Epithelial cell of esophagus (primary cell): ENCODE measurements around the gene ADAMTS17.

ENCODE experiments used
- DNase-seq: peaks from one replicate; pipeline ENCODE4 v3.0.0; 2010; ENCODE audit warnings: low read depth
- H3K4me3 ChIP-seq: 2 replicates; pipeline ENCODE4 v1.5.1; 2011; ENCODE audit warnings: mild to moderate bottlenecking, low read length, control low read depth
- TF ChIP-seq, protein P1 (sequence below): IDR thresholded peaks from 2 replicates; pipeline ENCODE4 v1.5.1; 2011; ENCODE audit warnings: low read depth, mild to moderate bottlenecking, low read length, control low read depth, inconsistent platforms; ENCODE audit not compliant: insufficient read depth; ENCODE audit errors: missing control alignments

The ADAMTS17 gene

DNA sequence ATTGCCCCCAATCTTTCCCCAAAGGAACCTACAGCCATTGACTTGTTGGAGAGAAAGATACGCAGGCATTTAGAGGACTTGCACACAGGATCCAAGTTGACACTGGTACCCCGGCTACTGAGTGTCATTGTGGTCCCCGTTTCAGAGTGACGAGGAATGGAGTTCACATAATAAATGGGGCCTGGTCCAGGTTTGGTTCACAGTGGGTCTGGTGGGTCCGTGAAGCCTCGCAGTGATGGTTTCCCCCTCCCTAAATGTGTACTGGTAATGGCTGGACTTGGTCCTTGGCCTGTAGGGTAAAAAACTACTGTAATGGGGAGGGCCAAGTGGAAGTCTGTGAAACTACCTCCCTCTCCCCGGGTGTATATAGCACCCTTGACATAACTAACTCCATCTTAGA is 376.4 kb downstream of the ADAMTS17 start:
- DNase-seq, result no peak

DNA sequence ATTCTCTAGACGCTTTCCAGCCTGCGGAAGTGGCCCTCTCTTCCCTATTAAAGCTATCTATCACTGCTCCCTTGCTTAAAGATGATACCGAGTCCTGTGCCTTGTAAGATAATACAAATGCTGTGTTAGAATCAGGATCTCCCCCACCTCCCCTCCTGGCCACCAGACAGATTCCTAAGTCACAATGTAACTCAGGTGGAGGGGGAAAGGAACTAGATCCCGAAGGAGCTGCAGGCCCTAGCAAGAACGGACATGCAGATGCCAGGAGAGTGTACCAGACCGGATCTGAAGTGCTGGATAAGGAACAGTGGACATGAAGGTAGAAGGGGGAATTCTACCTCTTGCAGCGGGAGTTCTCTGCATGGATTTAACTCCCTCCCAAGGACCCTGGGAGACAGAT is 377.8 kb downstream of the ADAMTS17 start:
- H3K4me3 ChIP-seq, result no peak overlapping the region
- TF ChIP-seq, protein P1, sequence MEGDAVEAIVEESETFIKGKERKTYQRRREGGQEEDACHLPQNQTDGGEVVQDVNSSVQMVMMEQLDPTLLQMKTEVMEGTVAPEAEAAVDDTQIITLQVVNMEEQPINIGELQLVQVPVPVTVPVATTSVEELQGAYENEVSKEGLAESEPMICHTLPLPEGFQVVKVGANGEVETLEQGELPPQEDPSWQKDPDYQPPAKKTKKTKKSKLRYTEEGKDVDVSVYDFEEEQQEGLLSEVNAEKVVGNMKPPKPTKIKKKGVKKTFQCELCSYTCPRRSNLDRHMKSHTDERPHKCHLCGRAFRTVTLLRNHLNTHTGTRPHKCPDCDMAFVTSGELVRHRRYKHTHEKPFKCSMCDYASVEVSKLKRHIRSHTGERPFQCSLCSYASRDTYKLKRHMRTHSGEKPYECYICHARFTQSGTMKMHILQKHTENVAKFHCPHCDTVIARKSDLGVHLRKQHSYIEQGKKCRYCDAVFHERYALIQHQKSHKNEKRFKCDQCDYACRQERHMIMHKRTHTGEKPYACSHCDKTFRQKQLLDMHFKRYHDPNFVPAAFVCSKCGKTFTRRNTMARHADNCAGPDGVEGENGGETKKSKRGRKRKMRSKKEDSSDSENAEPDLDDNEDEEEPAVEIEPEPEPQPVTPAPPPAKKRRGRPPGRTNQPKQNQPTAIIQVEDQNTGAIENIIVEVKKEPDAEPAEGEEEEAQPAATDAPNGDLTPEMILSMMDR, result no peak
- DNase-seq, result peak; percentile 73

More for the DNA sequence above, 376.4 kb downstream of the ADAMTS17 start:
- TF ChIP-seq, protein P1, result no peak
- H3K4me3 ChIP-seq, result no peak overlapping the region

DNA sequence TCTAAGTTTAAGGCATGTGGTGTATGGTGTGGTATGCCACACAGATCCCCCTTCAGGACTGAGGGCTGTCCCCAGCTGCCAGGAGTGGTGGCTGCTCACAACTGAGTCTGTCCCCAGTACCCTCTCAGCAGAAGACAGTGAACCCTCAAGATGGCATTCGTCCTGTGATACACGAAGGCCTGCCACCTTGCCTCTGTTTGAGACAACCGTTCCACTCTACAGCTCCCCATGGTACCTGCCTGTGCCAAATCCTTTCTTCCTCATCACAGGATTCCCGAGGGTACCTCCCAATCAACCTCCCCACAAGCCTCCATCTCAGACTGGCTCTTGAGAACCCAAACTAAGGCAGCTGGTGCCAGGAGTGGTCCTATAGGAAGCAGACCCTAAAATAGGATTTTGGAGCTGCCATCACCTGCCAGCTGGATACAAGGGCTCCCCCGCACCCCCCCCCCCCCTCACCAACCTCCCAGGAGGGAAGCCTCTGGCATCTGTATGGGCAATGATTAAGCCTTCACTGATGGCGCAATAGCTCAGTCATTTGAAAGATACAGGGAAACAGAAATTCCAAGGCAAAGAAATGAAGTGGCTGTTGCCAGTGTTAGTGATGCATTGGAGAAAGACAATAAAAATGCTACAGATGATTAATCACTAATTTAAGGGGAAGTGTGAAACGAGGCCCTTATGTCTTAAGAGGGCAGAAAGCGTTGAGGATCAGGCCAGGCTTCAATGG is 378.5 kb downstream of the ADAMTS17 start:
- TF ChIP-seq, protein P1, result no peak
- DNase-seq, result peak; percentile 93
- H3K4me3 ChIP-seq, result no peak overlapping the region

DNA sequence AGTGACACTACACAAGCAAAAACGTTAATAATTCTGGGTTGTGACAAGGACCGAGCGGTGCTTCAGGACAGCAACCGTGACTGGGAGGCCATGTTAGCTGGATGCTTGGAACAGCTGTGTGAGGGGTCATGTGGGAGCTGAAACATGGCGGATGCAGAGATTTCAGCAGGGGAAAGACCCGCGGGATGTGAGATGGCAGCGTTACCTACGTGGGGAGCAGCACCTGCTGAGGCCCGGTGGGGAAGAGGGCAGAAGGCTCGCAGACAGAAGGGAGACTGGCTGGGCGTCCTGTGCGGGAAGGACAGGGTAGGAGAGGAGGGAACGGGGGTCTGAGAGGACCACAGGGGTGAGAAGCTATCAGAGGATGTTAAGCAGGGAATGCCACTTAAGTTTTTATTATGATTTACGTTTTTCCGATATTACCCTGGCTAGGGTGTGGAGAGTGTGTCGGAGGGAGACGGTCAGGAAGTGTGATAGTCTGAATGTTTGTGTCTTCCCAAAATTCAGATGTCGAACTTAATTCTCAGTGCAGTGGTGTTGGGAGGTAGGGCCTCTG is 379.7 kb downstream of the ADAMTS17 start:
- H3K4me3 ChIP-seq, result no peak overlapping the region
- no peak for DNase-seq
- TF ChIP-seq, protein P1, result no peak

DNA sequence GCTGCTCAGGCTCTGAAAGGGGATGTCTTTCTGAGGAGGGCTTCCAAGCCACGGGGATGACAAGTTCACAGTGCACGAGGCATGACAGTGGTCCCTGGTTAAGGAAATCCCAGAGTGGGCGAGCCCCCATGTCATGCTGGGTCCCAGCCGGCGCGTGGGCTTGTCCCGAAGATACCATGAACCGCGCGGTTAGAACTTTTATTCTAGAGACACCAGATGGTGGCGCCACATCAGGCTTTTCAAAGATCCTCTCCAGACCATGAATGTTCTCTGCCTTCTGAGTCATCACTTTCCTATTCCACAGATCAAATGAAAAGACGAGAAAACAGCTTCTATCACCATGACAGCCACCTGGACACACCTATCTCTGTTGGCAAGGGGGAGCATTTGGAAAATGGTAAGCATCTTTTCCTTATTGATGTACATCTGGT is 380.7 kb downstream of the ADAMTS17 start:
- peak; percentile 66 for DNase-seq
- no peak overlapping the region for H3K4me3 ChIP-seq
- TF ChIP-seq, protein P1, result peak; percentile 32

DNA sequence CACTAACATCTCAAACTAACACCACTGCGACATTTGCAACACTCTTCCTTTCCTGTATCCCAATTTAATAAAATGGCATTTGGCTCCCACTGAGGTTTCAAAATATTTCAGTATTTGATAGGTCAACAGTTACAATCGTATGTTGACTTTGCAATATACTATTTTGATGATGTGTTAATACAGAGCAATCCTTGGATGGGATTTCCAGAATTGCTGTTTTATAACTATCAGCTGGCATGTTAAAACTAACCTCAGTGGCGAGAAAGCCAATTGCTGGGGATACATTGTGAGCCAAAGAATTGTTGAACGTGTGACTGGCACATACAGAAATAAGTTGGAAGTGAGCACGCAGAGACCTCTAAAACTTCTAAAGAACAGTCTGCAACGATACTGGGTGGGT is 382.4 kb downstream of the ADAMTS17 start:
- no peak for DNase-seq
- TF ChIP-seq, protein P1, result no peak
- H3K4me3 ChIP-seq, result no peak overlapping the region
